Stomach smooth muscle (tissue), 2 donors: ENCODE measurements around the gene CETN3.

Experiments used
- H3K27ac ChIP-seq: one replicate; pipeline ENCODE4 v1.7.0; 2013; ENCODE audit warnings: mild to moderate bottlenecking, low read length, inconsistent platforms
- H3K27me3 ChIP-seq, 2 donors: one replicate each; pipeline ENCODE4 v1.7.0; 2013; ENCODE audit warnings: low read length in 2 of 2; ENCODE audit not compliant: insufficient read depth in 2 of 2, control insufficient read depth in 1 of 2
- H3K36me3 ChIP-seq, 2 donors: one replicate each; pipeline ENCODE4 v1.7.0; 2013; ENCODE audit warnings: low read length in 2 of 2; ENCODE audit not compliant: control insufficient read depth in 2 of 2, insufficient read depth in 2 of 2
- H3K4me1 ChIP-seq: one replicate; pipeline ENCODE4 v1.7.0; 2013; ENCODE audit warnings: low read length; ENCODE audit not compliant: control insufficient read depth, insufficient read depth
- H3K4me3 ChIP-seq, 2 donors: one replicate each; pipeline ENCODE4 v1.7.0; 2013; ENCODE audit warnings: low read length in 2 of 2
- H3K9ac ChIP-seq, 2 donors: one replicate each; pipeline ENCODE4 v1.7.0; 2013; ENCODE audit warnings: low read length in 2 of 2, mild to moderate bottlenecking in 1 of 2
- H3K9me3 ChIP-seq, 2 donors: one replicate each; pipeline ENCODE4 v1.7.0; 2013; ENCODE audit warnings: low read length in 2 of 2; ENCODE audit not compliant: control insufficient read depth in 2 of 2
- donor health status: healthy.
- donor health status: Pancreatic carcinoma.

CETN3 gene

GRCh38 chr5:90408571-90409317 lies 812 bp downstream of the CETN3 start:
- peak overlapping the region; percentile 91 for H3K27ac ChIP-seq
- peak overlapping the region; percentile 95 to 99 for H3K9ac ChIP-seq
- H3K27me3 ChIP-seq, result no peaks in the 10 kb centered on the region
- H3K4me1 ChIP-seq, result no peaks in the 10 kb centered on the region
- H3K36me3 ChIP-seq, result peaks cover 0 to 8% of the 10 kb centered on the region in 2 donors
- H3K9me3 ChIP-seq, result no peaks in the 10 kb centered on the region
- peak overlapping the region; percentile 94 to 98 for H3K4me3 ChIP-seq

- Histone ChIP-seq H3K27ac (no peak overlapping the region), H3K27me3 (no peaks in the 10 kb centered on the region), H3K4me3 (no peak overlapping the region), H3K4me1 (no peaks in the 10 kb centered on the region), H3K9ac (no peak overlapping the region), H3K9me3 (no peaks in the 10 kb centered on the region), H3K36me3 (peaks cover 0 to 8% of the 10 kb centered on the region in 2 donors)
Measured at GRCh38 chr5:90406466-90406865, 3.1 kb downstream of the CETN3 start.

GRCh38 chr5:90402521-90403255 lies 6.9 kb downstream of the CETN3 start:
- no peak overlapping the region for H3K4me3 ChIP-seq
- H3K9ac ChIP-seq, result no peak overlapping the region
- no peaks in the 10 kb centered on the region for H3K4me1 ChIP-seq
- no peak overlapping the region for H3K27ac ChIP-seq
- no peaks in the 10 kb centered on the region for H3K27me3 ChIP-seq
- no peaks in the 10 kb centered on the region for H3K9me3 ChIP-seq
- peaks cover 5 to 15% of the 10 kb centered on the region in 2 donors for H3K36me3 ChIP-seq

DNA sequence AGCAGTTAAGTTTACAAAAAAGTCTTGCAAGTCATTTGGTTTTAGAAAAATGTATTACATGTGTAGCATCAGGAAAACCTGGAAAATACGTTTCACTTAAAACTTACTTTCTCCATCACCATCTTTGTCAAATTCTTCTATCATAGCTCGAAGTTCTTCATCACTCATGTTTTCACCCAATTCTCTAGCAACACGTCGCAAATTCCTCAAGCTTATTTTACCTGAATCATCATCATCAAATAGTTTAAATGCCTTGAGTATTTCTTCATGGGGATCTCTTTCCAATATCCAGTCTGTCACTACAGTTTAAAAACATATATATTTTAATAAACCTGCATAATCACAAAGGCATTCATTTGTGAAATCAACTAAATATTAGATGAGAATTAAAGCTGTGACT lies 10.3 kb downstream of the CETN3 start:
- Histone ChIP-seq H3K9ac (no peak overlapping the region), H3K27me3 (no peaks in the 10 kb centered on the region), H3K36me3 (peaks cover 5 to 9% of the 10 kb centered on the region in 2 donors), H3K27ac (no peak overlapping the region), H3K4me3 (no peak overlapping the region), H3K9me3 (no peaks in the 10 kb centered on the region), H3K4me1 (no peaks in the 10 kb centered on the region)

- Histone ChIP-seq H3K4me3 (no peak overlapping the region), H3K27ac (no peak overlapping the region), H3K27me3 (no peaks in the 10 kb centered on the region), H3K36me3 (peaks cover 5 to 9% of the 10 kb centered on the region in 2 donors), H3K9me3 (no peaks in the 10 kb centered on the region), H3K9ac (no peak overlapping the region), H3K4me1 (no peaks in the 10 kb centered on the region)
Measured at GRCh38 chr5:90398726-90399125, 10.8 kb downstream of the CETN3 start.

- Histone ChIP-seq H3K9me3 (no peaks in the 10 kb centered on the region), H3K9ac (no peak overlapping the region), H3K36me3 (peaks cover 5 to 9% of the 10 kb centered on the region in 2 donors), H3K4me3 (no peak overlapping the region), H3K27ac (no peak overlapping the region), H3K4me1 (no peaks in the 10 kb centered on the region), H3K27me3 (no peaks in the 10 kb centered on the region)
Measured at GRCh38 chr5:90395005-90395404, 14.6 kb downstream of the CETN3 start.

DNA sequence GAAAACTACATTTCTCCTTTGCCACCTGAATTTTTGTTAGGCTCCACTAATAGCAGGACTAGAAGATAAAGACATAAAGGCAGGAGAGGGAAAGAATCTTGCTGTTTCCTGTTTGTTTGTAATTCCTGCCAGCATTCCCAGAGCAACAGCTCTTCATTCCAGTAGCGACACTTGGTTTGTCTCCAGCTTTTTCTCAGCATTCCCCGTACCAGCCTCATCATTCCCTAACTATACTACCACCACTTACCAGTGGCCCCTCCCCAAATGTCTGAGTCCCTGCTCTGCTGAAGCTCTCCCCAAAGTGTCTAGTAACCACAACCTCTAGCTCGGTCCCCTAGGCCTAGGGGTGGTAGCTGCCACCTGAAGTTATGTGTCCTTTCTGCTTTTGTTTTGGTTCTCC lies 18.6 kb downstream of the CETN3 start:
- Histone ChIP-seq H3K4me3 (no peak overlapping the region), H3K27ac (no peak overlapping the region), H3K9me3 (no peaks in the 10 kb centered on the region), H3K9ac (no peak overlapping the region), H3K27me3 (no peaks in the 10 kb centered on the region), H3K4me1 (no peaks in the 10 kb centered on the region), H3K36me3 (peaks cover 0 to 2% of the 10 kb centered on the region in 2 donors)

DNA sequence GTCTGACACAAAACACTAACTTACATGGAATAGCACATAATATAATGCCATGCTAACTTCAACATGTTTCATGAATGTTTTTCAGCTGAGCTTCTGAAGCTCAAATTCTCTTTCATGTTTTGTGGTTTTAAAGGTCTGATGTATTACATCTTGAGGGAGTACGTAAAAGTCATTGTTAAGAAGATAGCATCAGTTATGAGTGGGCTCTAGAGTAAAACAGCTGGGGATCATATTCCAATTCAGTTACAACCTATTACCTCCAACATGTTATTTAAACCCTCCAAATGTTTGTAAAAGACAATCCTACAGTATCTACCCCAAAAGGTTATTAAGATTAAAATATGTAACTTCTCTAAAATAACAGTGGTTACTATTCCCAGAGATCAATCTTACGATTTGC lies 19.2 kb downstream of the CETN3 start:
- no peaks in the 10 kb centered on the region for H3K9me3 ChIP-seq
- H3K4me1 ChIP-seq, result no peaks in the 10 kb centered on the region
- no peak overlapping the region for H3K27ac ChIP-seq
- H3K4me3 ChIP-seq, result no peak overlapping the region
- no peaks in the 10 kb centered on the region for H3K27me3 ChIP-seq
- no peak overlapping the region for H3K9ac ChIP-seq
- H3K36me3 ChIP-seq, result peaks cover 0 to 2% of the 10 kb centered on the region in 2 donors

DNA sequence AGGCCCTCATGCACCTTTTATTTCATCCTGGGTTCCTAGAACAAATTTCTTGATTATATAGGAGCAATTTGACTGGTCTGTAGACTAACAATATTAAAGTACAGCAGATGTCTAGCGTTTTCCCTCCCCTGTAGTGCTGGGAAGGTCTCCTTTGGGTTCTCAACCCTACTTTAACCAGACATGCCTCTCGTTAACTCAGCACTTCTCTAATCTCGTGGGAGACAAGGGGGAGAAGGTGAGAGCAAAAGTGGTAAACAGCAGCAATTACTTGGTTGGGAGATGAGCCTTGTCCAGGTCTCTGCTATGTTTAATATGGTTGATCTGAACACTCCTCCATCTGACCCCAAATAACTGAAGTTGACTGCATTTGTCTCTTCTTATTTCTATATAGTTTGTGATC lies 22.0 kb downstream of the CETN3 start:
- H3K4me3 ChIP-seq, result no peak overlapping the region
- no peaks in the 10 kb centered on the region for H3K4me1 ChIP-seq
- no peak overlapping the region for H3K27ac ChIP-seq
- H3K9ac ChIP-seq, result no peak overlapping the region
- no peaks in the 10 kb centered on the region for H3K27me3 ChIP-seq
- no peaks in the 10 kb centered on the region for H3K9me3 ChIP-seq
- no peaks in the 10 kb centered on the region for H3K36me3 ChIP-seq

DNA sequence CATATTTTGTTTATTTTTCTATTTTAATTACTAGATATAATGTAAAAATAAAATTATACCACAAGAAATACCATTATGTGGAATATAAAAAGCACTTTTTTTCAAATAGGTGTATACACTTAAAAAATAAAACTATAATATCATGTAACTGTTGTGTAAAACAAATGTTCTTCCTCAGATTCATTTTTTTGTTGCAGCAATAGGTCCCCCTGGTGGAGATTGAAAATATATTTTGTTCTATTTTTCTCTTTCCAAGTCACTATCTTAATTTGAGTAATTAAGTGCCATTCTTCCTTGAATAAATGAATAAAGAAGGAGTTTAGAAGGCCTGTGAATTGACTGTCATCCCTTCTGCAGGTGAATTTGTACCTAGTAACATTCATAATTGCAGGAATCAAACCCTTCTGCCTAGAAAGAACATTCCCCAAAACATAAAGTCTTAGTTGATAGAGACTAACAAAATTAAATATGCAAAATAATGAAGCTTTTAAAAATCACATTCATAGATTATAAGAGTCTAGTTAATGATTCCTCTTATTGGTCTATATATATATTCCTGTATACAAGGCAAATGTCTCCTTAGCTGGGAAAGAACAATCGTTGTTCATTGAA lies 23.4 kb downstream of the CETN3 start:
- no peak overlapping the region for H3K27ac ChIP-seq
- H3K9ac ChIP-seq, result no peak overlapping the region
- no peaks in the 10 kb centered on the region for H3K27me3 ChIP-seq
- no peaks in the 10 kb centered on the region for H3K36me3 ChIP-seq
- no peak overlapping the region for H3K4me3 ChIP-seq
- H3K9me3 ChIP-seq, result no peaks in the 10 kb centered on the region
- H3K4me1 ChIP-seq, result no peaks in the 10 kb centered on the region
